Colon (tissue), 2 donors: ENCODE results near the gene ZNF217.
"Not testable (repeated sequence)": the region's sequence is repeated elsewhere in the genome, so short reads cannot be mapped to it uniquely, and the experiment has no call there.

ENCODE experiments used
- FAIRE-seq: peaks from 2 replicates; lab custom pipeline; 2012; peaks lifted over from hg19 to GRCh38; lab: Jason Lieb, UNC
- donor health status: control.
- donor health status: control.

Gene ZNF217

DNA sequence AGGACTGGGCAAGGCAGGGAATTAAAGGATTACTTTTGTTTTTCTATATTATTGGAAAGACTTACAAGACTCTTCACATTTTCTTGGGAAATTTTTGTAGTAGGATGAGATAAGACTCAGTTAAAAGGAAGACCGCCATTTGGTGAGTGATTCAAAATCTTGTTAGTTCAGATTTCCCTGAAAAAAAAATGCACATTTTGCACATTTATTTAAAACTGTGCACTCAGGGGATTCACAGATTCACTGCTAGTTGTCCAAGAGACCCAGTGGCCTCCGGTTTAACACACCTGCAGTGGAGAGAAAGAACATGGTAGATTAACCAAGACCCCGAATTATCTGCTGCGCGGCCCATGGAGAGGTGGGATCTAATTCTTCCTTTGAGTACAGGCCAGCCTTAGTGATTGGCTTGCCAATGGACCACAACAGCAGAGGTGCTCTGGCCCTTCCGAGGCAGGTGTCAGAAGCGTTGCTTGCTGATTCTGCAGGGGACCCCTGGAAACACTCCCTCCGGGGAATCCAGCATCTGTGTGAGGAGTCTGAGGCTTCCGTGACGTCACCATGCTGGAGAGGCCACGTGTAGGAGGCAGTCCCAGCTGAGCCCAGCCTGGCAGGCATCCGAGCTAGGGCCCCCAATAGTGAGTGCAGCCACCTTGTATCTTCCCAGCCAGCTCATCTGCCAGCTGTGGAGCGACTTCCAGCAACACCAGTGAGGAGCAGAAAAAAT is 68.9 kb downstream of the ZNF217 start:
- no peak for FAIRE-seq

DNA sequence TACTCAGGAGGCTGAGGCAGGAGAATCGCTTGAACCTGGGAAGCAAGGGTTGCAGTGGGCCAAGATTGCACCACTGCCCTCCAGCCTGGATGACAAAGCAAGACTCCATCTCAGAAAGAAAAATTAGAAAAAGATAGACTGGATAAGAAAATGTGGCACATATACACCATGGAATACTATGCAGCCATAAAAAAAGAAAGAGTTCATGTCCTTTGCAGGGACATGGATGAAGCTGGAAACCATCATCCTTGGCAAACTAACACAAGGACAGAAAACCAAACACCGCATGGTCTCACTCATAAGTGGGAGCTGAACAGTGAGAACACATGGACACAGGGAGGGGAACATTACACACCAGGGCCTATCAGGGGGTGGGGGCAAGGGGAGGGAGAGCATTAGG is 70.0 kb downstream of the ZNF217 start:
- not testable (repeated sequence) for FAIRE-seq

DNA sequence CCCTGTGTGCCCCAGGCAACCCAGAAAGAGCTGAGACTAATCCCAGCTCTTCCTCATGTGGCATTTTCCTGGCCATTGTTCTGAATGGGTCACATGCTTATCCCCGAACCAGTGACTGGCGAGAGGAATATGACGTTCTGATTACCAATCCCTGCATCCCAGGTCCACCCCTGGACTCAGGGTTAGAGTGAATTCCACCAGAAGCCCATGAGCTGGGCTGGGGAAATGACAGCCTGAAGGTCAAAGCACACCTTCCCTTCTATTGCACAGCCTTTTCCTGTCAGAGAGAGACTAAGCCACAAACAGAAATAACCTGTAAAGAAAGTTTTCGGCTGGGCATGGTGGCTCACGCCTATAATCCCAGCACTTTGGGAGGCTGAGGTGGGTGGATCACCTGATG is 70.9 kb downstream of the ZNF217 start:
- no peak for FAIRE-seq

GRCh38 chr20:53522026-53522425 is 71.6 kb downstream of the ZNF217 start:
- FAIRE-seq, result no peak

DNA sequence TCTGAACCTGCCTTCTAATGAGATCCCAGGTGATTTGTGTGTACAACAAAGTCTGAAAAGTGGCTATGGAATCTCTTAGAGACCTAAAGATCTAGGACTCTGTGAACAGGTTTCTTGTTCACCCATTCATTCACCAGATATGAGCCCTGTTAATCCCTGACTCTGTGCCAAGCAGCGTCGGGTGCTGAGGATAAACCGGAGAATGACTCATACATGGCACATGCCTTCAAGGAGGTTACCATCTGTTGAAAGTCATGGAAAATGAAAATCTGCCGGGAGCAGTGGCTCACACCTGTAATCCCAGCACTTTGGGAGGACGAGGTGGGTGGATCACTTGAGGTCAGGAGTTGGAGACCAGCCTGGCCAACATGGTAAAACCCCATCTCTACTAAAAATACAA is 72.2 kb downstream of the ZNF217 start:
- FAIRE-seq, result not testable (repeated sequence)

DNA sequence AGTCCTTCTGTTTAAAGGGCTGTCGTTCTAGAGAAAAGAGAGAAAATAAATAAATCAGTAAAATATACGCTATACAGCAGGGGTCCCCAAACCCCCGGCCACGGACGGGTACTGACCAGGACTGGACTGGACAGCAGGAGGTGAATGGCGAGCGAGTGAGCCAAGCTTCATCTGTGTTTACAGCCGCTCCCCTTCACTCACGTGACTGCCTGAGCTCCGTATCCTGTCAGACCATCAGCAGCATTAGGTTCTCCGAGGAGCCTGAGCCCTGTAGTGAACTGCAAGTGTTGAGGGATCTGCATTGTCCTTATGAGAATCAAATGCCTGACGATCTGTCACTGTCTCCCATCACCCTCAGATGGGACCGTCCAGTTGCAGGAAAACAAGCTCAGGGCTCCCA is 76.5 kb downstream of the ZNF217 start:
- no peak for FAIRE-seq
